ENCODE data around the gene HCK. TPM values are rescaled to one million over a fixed set of nuclear protein-coding genes. Genes with fewer than 3 reads are reported as not detected.
A peak's percentile ranks its signal among the peaks of the same experiment; 100 is the strongest.

The HCK gene
- polyA plus RNA-seq, 2 of the 4 experiments (the other 2 are of a cell fraction) = 0.06 TPM; not detected in 1

DNA sequence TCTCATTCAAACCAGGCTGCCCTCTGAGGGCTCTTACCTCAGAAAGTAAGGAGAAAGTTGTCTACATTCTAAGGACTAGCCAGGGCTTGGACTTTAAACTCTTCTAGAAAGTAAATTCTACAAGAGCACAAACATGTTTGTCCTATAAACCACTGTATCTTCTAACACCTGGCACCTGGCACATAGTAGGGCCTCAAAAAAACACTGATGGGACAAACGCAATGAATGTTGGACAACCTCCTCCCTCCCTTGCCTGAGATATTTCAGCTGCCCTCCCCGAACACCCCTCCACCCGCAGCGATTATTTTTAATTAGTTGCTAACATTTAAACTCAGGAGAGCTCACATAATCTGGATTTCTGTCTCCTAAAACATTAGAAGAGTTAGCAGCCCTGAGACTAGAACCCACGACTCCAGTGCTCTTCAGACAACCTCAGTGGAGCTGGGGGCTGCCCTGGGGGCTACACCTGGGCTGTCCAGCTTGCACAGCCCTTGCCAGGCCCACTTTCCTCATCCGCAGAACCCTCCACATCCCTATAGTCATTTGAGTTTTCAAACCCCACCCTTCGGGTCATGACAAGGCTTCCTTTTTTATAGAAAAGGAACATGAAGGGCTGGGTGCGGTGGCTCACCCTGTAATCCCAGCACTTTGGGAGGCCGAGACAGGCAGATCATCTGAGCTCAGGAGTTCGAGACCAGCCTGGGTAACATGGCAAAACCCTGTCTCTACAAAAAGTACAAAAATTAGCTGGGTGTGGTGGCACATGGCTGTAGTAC lies 4.9 kb downstream of the HCK start:
- CTCF ChIA-PET = interaction anchor here (0.6 to 1.2 kb wide), 2 partner anchors 35 to 229 kb away, joined by 3 to 4 read pairs; no protein-coding TSS in a partner anchor
- no peaks in the 10 kb centered on the region; the same call in 2 of the 3 replicates for H3K9me3 ChIP-seq
- TF ChIP-seq RARB (CRISPR knock-in tag; IDR thresholded peaks at IDR 0.05) (no peak), HOXB5 (CRISPR knock-in tag; IDR thresholded peaks at IDR 0.05) (no peak), ESRRA (IDR thresholded peaks at IDR 0.05; ENCODE audit: borderline replicate concordance, low read length) (no peak), CHD4 (IDR thresholded peaks at IDR 0.05; ENCODE audit: borderline replicate concordance) (no peak), FOSL2 (IDR thresholded peaks at IDR 0.05) (no peak), FOSL2 (CRISPR knock-in tag; IDR thresholded peaks at IDR 0.05) (no peak), CEBPB (IDR thresholded peaks at IDR 0.05) (no peak), JUNB (IDR thresholded peaks at IDR 0.05) (no peak), SMC3 (IDR thresholded peaks at IDR 0.05) (no peak), EHF (CRISPR knock-in tag; IDR thresholded peaks at IDR 0.05) (no peak), HDAC2 (IDR thresholded peaks at IDR 0.05) (no peak), NR3C1 (IDR thresholded peaks at IDR 0.05) (no peak), ZC3H11A (IDR thresholded peaks at IDR 0.05) (no peak), BHLHE40 (IDR thresholded peaks at IDR 0.05; ENCODE audit: low read depth, low read length) (no peak), NPAS2 (CRISPR knock-in tag; IDR thresholded peaks at IDR 0.05; ENCODE audit: borderline replicate concordance) (no peak), CHD2 (IDR thresholded peaks at IDR 0.05; ENCODE audit: low read length, partially characterized antibody) (no peak), POLR2A (IDR thresholded peaks at IDR 0.05; ENCODE audit: low read length) (no peak)
- TF ChIP-seq, protein P1, sequence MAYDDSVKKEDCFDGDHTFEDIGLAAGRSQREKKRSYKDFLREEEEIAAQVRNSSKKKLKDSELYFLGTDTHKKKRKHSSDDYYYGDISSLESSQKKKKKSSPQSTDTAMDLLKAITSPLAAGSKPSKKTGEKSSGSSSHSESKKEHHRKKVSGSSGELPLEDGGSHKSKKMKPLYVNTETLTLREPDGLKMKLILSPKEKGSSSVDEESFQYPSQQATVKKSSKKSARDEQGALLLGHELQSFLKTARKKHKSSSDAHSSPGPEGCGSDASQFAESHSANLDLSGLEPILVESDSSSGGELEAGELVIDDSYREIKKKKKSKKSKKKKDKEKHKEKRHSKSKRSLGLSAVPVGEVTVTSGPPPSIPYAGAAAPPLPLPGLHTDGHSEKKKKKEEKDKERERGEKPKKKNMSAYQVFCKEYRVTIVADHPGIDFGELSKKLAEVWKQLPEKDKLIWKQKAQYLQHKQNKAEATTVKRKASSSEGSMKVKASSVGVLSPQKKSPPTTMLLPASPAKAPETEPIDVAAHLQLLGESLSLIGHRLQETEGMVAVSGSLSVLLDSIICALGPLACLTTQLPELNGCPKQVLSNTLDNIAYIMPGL (CRISPR knock-in tag; IDR thresholded peaks at IDR 0.05; ENCODE audit: borderline replicate concordance) = no peak
- TF ChIP-seq, protein P2, sequence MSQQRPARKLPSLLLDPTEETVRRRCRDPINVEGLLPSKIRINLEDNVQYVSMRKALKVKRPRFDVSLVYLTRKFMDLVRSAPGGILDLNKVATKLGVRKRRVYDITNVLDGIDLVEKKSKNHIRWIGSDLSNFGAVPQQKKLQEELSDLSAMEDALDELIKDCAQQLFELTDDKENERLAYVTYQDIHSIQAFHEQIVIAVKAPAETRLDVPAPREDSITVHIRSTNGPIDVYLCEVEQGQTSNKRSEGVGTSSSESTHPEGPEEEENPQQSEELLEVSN (IDR thresholded peaks at IDR 0.05; ENCODE audit: borderline replicate concordance, low read depth) = no peak
- TF ChIP-seq, protein P3, sequence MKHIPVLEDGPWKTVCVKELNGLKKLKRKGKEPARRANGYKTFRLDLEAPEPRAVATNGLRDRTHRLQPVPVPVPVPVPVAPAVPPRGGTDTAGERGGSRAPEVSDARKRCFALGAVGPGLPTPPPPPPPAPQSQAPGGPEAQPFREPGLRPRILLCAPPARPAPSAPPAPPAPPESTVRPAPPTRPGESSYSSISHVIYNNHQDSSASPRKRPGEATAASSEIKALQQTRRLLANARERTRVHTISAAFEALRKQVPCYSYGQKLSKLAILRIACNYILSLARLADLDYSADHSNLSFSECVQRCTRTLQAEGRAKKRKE (CRISPR knock-in tag; IDR thresholded peaks at IDR 0.05; ENCODE audit: low read depth) = no peak
- TF ChIP-seq, protein P4, sequence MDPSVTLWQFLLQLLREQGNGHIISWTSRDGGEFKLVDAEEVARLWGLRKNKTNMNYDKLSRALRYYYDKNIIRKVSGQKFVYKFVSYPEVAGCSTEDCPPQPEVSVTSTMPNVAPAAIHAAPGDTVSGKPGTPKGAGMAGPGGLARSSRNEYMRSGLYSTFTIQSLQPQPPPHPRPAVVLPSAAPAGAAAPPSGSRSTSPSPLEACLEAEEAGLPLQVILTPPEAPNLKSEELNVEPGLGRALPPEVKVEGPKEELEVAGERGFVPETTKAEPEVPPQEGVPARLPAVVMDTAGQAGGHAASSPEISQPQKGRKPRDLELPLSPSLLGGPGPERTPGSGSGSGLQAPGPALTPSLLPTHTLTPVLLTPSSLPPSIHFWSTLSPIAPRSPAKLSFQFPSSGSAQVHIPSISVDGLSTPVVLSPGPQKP (IDR thresholded peaks at IDR 0.05; ENCODE audit: low read depth, low read length) = no peak
- H3K4me1 ChIP-seq = no peaks in the 10 kb centered on the region; the same call in 2 of the 3 replicates
- H3K4me3 ChIP-seq = no peak overlapping the region
- ATAC-seq (no peak), DNase-seq (ENCODE audit: low read depth in 1 of 2, low spot score in 1 of 2) (no peak), FAIRE-seq (no peak)
- H3K4me2 ChIP-seq = no peak overlapping the region
- 33% methylated on average over 10 of the region's 10 CpGs for WGBS (ENCODE audit: missing lambda C conversion rate)
- H3K27ac ChIP-seq = no peak overlapping the region
- POLR2A ChIA-PET = no interaction called here

DNA sequence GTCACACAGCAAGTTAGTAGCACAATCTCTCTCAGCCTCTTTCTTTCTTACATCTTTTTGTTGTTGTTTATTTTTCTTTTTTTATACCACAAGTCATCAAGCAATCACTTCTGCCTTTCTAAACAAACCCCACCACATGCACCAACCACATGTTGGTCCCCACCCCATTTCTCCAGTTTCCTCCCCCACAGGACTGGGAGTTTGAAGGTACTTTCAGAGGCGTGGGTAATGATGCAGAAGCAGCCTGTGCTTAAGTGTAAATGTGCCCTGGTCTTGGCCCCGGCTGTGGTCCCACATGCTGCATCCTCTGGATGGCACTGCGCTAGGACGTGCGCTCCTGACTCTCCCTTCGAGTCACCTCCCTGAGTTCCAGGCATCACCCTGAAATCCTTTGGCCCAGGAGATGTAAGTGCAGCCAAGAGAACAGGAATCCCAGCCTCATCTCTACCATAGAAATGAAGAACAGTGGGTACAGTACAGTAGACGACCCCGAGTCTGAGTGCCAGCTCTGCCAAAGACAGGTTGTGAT lies 5.7 kb downstream of the HCK start:
- POLR2A ChIA-PET = no interaction called here
- Histone ChIP-seq H3K27ac (no peak overlapping the region), H3K4me2 (no peak overlapping the region), H3K4me1 (no peaks in the 10 kb centered on the region; the same call in 2 of the 3 replicates), H3K9me3 (no peaks in the 10 kb centered on the region; the same call in 2 of the 3 replicates), H3K4me3 (no peak overlapping the region)
- ATAC-seq (0 out of 6 replicates have a peak, but pooled peaks of 1 of the 2 experiments have one; percentile 17), FAIRE-seq (no peak), DNase-seq (ENCODE audit: low read depth in 1 of 2, low spot score in 1 of 2) (no peak)
- CTCF ChIA-PET = interaction anchor here (1.2 to 1.4 kb wide), 2 partner anchors 26 to 35 kb away, joined by 3 to 4 read pairs; no protein-coding TSS in a partner anchor
- WGBS (ENCODE audit: missing lambda C conversion rate) = 41% methylated on average over 8 of the region's 8 CpGs
- TF ChIP-seq, protein P5, sequence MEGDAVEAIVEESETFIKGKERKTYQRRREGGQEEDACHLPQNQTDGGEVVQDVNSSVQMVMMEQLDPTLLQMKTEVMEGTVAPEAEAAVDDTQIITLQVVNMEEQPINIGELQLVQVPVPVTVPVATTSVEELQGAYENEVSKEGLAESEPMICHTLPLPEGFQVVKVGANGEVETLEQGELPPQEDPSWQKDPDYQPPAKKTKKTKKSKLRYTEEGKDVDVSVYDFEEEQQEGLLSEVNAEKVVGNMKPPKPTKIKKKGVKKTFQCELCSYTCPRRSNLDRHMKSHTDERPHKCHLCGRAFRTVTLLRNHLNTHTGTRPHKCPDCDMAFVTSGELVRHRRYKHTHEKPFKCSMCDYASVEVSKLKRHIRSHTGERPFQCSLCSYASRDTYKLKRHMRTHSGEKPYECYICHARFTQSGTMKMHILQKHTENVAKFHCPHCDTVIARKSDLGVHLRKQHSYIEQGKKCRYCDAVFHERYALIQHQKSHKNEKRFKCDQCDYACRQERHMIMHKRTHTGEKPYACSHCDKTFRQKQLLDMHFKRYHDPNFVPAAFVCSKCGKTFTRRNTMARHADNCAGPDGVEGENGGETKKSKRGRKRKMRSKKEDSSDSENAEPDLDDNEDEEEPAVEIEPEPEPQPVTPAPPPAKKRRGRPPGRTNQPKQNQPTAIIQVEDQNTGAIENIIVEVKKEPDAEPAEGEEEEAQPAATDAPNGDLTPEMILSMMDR (IDR thresholded peaks at IDR 0.05) = no peak
- TF ChIP-seq EP300 (IDR thresholded peaks at IDR 0.05) = no peak
- no peak for TF ChIP-seq POLR2AphosphoS2 (conservative IDR thresholded peaks at IDR 0.05; ENCODE audit: low read length)
- TF ChIP-seq, protein P2 (IDR thresholded peaks at IDR 0.05; ENCODE audit: borderline replicate concordance, low read depth) = no peak
- no peak for TF ChIP-seq CHD4 (IDR thresholded peaks at IDR 0.05; ENCODE audit: borderline replicate concordance)
- no peak for TF ChIP-seq CBX8 (IDR thresholded peaks at IDR 0.05)
- no peak for TF ChIP-seq JUNB (IDR thresholded peaks at IDR 0.05)
- no peak for TF ChIP-seq ZC3H11A (IDR thresholded peaks at IDR 0.05)
- TF ChIP-seq CHD2 (IDR thresholded peaks at IDR 0.05; ENCODE audit: low read length, partially characterized antibody) = no peak
- TF ChIP-seq RARB (CRISPR knock-in tag; IDR thresholded peaks at IDR 0.05) = no peak
- no peak for TF ChIP-seq RNF2 (IDR thresholded peaks at IDR 0.05; ENCODE audit: borderline replicate concordance, low read depth)
- TF ChIP-seq JUN (IDR thresholded peaks at IDR 0.05) = no peak
- no peak for TF ChIP-seq RAD21 (conservative IDR thresholded peaks at IDR 0.05 in 1 of 2, IDR thresholded peaks at IDR 0.05 in 1 of 2)
- TF ChIP-seq, protein P6, sequence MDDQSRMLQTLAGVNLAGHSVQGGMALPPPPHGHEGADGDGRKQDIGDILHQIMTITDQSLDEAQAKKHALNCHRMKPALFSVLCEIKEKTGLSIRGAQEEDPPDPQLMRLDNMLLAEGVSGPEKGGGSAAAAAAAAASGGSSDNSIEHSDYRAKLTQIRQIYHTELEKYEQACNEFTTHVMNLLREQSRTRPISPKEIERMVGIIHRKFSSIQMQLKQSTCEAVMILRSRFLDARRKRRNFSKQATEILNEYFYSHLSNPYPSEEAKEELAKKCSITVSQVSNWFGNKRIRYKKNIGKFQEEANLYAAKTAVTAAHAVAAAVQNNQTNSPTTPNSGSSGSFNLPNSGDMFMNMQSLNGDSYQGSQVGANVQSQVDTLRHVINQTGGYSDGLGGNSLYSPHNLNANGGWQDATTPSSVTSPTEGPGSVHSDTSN (IDR thresholded peaks at IDR 0.05) = no peak
